GM18498 (cell line): Measurements from ENCODE around the gene MARVELD1.
"Not testable (repeated sequence)": the region's sequence is repeated elsewhere in the genome, so short reads cannot be mapped to it uniquely, and the experiment has no call there.

Source experiments
- ATAC-seq: cut with Tn5 transposase; IDR thresholded peaks from one replicate; pipeline ENCODE4 v1.9.1; 2021; ENCODE audit warnings: mild to moderate bottlenecking, moderate library complexity; ENCODE audit not compliant: unreplicated experiment

The MARVELD1 gene

GRCh38 chr10:97689559-97690020 is 23.9 kb upstream of the MARVELD1 start:
- ATAC-seq: no peak

DNA sequence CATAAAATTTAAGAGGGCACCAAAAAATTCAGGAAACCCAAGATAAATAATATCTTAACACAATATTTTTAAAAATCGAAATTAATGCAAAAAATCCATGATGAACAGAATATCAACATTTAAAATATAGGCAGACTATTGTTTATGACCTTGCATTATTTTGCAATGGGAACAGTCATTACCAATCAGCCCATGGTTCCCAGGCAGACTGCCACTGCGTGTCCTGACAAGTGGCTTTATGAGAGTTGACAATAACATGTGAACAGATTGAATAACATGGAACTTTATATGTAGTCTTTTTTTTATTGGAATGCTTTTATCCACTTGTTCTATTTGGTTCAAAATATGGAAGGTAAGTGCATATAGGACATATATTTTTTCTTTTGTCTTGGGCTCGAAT is 23.4 kb upstream of the MARVELD1 start:
- no peak for ATAC-seq

- ATAC-seq: not testable (repeated sequence)
Observed at GRCh38 chr10:97698072-97698655, 15.4 kb upstream of the MARVELD1 start.

GRCh38 chr10:97701438-97702069 is 12.0 kb upstream of the MARVELD1 start:
- no peak for ATAC-seq

GRCh38 chr10:97703398-97704067 is 10.0 kb upstream of the MARVELD1 start:
- no peak for ATAC-seq

- no peak for ATAC-seq
Observed at GRCh38 chr10:97704341-97704740, 9.2 kb upstream of the MARVELD1 start.

- no peak for ATAC-seq
Observed at GRCh38 chr10:97705006-97705670, 8.4 kb upstream of the MARVELD1 start.

DNA sequence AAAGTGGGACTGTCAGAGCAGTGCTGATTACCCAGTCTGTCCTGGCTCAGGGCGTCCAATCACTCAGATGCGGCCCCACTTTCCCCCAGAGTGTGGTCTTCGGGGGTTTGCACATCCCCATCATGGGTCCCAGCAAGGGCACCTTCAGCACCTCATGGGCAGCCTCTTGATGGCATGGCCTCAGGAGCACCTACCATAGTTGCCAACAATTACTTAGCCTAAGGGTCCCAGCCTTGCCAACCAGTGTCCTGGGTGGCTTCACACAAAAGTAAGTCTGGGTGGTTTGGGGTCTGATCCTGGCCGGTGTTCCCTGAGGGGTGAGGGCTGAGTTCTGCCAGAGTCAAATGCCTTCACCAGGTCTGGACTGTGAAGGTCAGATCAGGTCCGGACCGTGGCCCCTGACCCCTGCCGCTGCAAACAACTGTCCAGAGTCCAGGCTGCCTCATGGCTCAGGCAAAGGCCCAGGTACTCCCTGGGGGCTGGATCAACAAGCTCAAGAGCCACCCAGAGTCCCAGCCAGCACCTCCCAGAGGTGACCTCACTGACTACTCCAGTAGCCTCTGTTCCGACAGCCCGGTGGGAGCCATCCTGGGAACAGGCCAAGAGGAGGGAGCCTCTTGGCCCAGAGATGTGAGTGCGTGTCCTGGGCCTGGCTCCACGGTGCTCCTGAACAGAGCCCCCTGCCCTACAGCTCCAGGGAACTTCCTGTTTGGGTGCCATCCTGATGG is 6.2 kb upstream of the MARVELD1 start:
- no peak for ATAC-seq

DNA sequence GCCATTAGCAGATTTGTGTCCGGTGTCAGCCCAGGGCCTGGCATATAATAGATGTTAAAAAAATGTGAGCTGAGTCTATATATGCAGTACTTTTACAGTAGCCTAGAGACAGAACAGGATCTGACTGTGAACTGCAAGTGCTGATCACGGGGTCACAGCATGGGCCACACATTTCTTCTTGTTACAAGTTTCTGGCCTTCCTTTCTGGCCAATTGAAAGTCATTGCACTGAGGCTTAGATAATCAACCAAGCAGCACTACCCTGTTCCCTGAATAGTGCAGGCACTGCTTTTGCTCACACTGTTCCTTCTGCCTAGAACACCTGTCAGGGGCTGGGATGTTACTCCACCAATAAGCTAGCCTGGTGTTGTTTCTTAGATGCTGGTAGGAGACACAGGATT is 5.4 kb upstream of the MARVELD1 start:
- ATAC-seq: no peak

DNA sequence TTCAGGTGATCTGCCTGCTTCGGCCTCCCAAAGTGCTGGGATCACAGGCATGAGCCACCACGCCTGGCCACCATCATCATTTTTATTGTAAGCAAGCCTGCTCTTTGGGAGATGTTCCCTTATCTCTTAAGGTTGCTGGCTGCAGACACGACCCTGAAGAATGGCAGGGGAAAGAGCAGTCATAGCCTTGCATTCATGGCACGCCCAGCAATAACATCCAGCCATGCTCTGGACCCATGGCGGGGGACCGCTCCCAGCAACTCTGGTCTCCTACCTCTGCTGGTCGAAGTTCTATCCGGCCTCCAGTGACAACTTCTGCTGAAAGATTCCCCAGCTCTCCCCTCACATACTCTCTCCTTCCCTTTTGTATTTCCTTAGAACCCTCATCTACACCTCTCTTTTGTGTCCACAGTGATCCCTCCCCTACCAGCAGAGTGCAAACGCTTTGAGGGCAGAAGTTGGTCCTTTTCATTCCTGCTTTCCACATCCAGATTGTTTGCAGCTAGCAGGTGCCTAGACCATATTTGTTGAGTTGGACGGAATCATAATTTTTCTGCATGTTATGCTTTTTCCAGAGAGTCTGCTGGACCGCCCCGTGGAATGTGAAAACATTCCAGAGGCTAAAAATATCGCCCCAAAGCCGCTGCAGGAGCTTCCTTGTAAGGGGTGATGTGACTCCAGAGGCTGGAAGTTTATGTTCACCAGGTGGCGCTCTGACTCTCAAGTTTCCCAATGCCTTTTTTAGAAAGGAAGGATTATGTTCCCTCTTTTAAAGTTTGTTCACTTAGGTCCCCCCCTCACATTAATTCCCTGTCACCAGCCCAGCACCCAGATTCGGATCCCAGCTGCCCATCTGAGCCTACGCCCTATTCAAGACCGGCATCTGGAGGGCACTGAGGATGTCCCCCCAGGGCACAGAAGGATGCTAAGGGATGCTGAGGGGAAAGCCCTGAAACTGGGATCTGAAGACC is 4.3 kb upstream of the MARVELD1 start:
- no peak for ATAC-seq

GRCh38 chr10:97711640-97712572 is 1.6 kb upstream of the MARVELD1 start:
- no peak for ATAC-seq

GRCh38 chr10:97713826-97714400 is 383 bp downstream of the MARVELD1 start:
- ATAC-seq: peak; percentile 89

- ATAC-seq: peak; percentile 40
Observed at GRCh38 chr10:97714401-97715258, 1.1 kb downstream of the MARVELD1 start.

GRCh38 chr10:97715259-97715874 is 1.8 kb downstream of the MARVELD1 start:
- ATAC-seq: no peak

GRCh38 chr10:97717627-97718026 is 4.1 kb downstream of the MARVELD1 start:
- no peak for ATAC-seq

- ATAC-seq: no peak
Observed at GRCh38 chr10:97718178-97718577, 4.6 kb downstream of the MARVELD1 start.

GRCh38 chr10:97718659-97719142 is 5.2 kb downstream of the MARVELD1 start:
- ATAC-seq: no peak
